HEK293 (cell line): ENCODE data around the gene HSPBAP1.

Experiments
- CTCF ChIA-PET: fragments of 350-600 bp; formaldehyde crosslinking; extraction: SDS; loops from one replicate; lab custom pipeline; 2021; ENCODE audit warnings: antibody characterized with exemption; lab: Yijun Ruan, JAX
- POLR2A ChIA-PET: fragments of 300-600 bp; formaldehyde crosslinking; extraction: SDS; loops from one replicate; lab custom pipeline; 2020; ENCODE audit warnings: antibody characterized with exemption, inconsistent platforms; lab: Yijun Ruan, JAX
- H3K27ac ChIP-seq: fragments of 200-500 bp; sonication (Bioruptor generic); 2 replicates; pipeline ENCODE4 v1.5.1; 2014; ENCODE audit warnings: low read depth, low read length, control low read depth, inconsistent platforms; ENCODE audit errors: extremely low read depth
- H3K36me3 ChIP-seq, 2 experiments: fragments of 200-500 bp in 1 of 2; sonication (Bioruptor generic) in 1 of 2; 1 replicate in 1 of 2; 2 replicates in 1 of 2; pipeline ENCODE4 v1.5.1; 2014 to 2017; ENCODE audit warnings: inconsistent platforms in 2 of 2, low read length in 2 of 2; ENCODE audit not compliant: control insufficient read depth in 2 of 2, insufficient read depth in 1 of 2
- H3K4me1 ChIP-seq: fragments of 200-500 bp; sonication (Bioruptor generic); 2 replicates; pipeline ENCODE4 v1.5.1; 2014; ENCODE audit warnings: mild to moderate bottlenecking, low read length, inconsistent platforms; ENCODE audit not compliant: control insufficient read depth, insufficient read depth
- H3K4me3 ChIP-seq: 2 replicates; pipeline ENCODE4 v1.5.1; 2011; ENCODE audit warnings: low read depth, mild to moderate bottlenecking, control low read depth, low read length, moderate library complexity
- H3K9me3 ChIP-seq: fragments of 200-500 bp; sonication (Bioruptor generic); 2 replicates; pipeline ENCODE4 v1.5.1; 2014; ENCODE audit warnings: low read depth, low read length, inconsistent platforms; ENCODE audit not compliant: control insufficient read depth, insufficient read depth
- BCL11B ChIP-seq: fragments of 450-650 bp; formaldehyde crosslinking; IDR thresholded peaks from 2 replicates; pipeline ENCODE4 v1.5.1; 2016; ENCODE audit warnings: low read depth, missing biosample characterization, missing genetic modification characterization
- OVOL3 ChIP-seq: fragments of 450-650 bp; formaldehyde crosslinking; IDR thresholded peaks from 2 replicates; pipeline ENCODE4 v1.5.1; 2016; ENCODE audit warnings: missing biosample characterization, missing genetic modification characterization
- RBAK ChIP-seq: fragments of 450-650 bp; formaldehyde crosslinking; IDR thresholded peaks from 2 replicates; pipeline ENCODE4 v1.5.1; 2016; ENCODE audit warnings: missing biosample characterization, missing genetic modification characterization
- REPIN1 ChIP-seq: fragments of 450-650 bp; formaldehyde crosslinking; IDR thresholded peaks from 2 replicates; pipeline ENCODE4 v1.5.1; 2017; ENCODE audit warnings: missing biosample characterization, missing genetic modification characterization, low read depth
- YY1 ChIP-seq: fragments of 450-650 bp; formaldehyde crosslinking; IDR thresholded peaks from 2 replicates; pipeline ENCODE4 v1.5.1; 2018; ENCODE audit warnings: missing biosample characterization, missing genetic modification characterization
- ZBTB48 ChIP-seq: fragments of 450-650 bp; formaldehyde crosslinking; IDR thresholded peaks from 2 replicates; pipeline ENCODE4 v1.5.1; 2016; ENCODE audit warnings: missing biosample characterization, missing genetic modification characterization
- ZFP3 ChIP-seq: fragments of 450-650 bp; formaldehyde crosslinking; IDR thresholded peaks from 2 replicates; pipeline ENCODE4 v1.5.1; 2016; ENCODE audit warnings: low read depth, missing biosample characterization, missing genetic modification characterization
- ZFP69B ChIP-seq: fragments of 450-650 bp; formaldehyde crosslinking; IDR thresholded peaks from 2 replicates; pipeline ENCODE4 v1.5.1; 2016; ENCODE audit warnings: missing biosample characterization, missing genetic modification characterization
- ZNF114 ChIP-seq: fragments of 450-650 bp; formaldehyde crosslinking; IDR thresholded peaks from 2 replicates; pipeline ENCODE4 v1.5.0; 2017; ENCODE audit warnings: missing biosample characterization, missing genetic modification characterization
- ZNF121 ChIP-seq: fragments of 450-650 bp; formaldehyde crosslinking; IDR thresholded peaks from 2 replicates; pipeline ENCODE4 v1.5.1; 2016; ENCODE audit warnings: missing biosample characterization, missing genetic modification characterization
- ZNF175 ChIP-seq: fragments of 450-650 bp; formaldehyde crosslinking; IDR thresholded peaks from 2 replicates; pipeline ENCODE4 v1.5.1; 2016; ENCODE audit warnings: missing biosample characterization, missing genetic modification characterization
- ZNF585B ChIP-seq: fragments of 450-650 bp; formaldehyde crosslinking; IDR thresholded peaks from 2 replicates; pipeline ENCODE4 v1.5.1; 2016; ENCODE audit warnings: missing biosample characterization, missing genetic modification characterization
- ZNF658 ChIP-seq: fragments of 450-650 bp; formaldehyde crosslinking; IDR thresholded peaks from 2 replicates; pipeline ENCODE4; 2016; ENCODE audit warnings: missing biosample characterization, missing genetic modification characterization
- ZNF768 ChIP-seq: fragments of 450-650 bp; formaldehyde crosslinking; IDR thresholded peaks from 2 replicates; pipeline ENCODE4 v1.5.1; 2018; ENCODE audit warnings: missing biosample characterization, mild to moderate bottlenecking, missing genetic modification characterization
- ZNF776 ChIP-seq: fragments of 450-650 bp; formaldehyde crosslinking; IDR thresholded peaks from 2 replicates; pipeline ENCODE4 v1.5.0; 2017; ENCODE audit warnings: missing biosample characterization, missing genetic modification characterization, borderline replicate concordance
- TF ChIP-seq, protein P1 (sequence below): fragments of 450-650 bp; formaldehyde crosslinking; IDR thresholded peaks from 2 replicates; pipeline ENCODE4 v1.5.1; 2017; ENCODE audit warnings: missing biosample characterization, mild to moderate bottlenecking, missing genetic modification characterization, moderate library complexity
- TF ChIP-seq, protein P2 (sequence below): fragments of 450-650 bp; formaldehyde crosslinking; IDR thresholded peaks from 2 replicates; pipeline ENCODE4 v1.5.1; 2016; ENCODE audit warnings: missing biosample characterization, missing genetic modification characterization
- TF ChIP-seq, protein P3 (sequence below): fragments of 450-650 bp; formaldehyde crosslinking; IDR thresholded peaks from 2 replicates; pipeline ENCODE4 v1.5.1; 2016; ENCODE audit warnings: missing biosample characterization, missing genetic modification characterization

The HSPBAP1 gene

DNA sequence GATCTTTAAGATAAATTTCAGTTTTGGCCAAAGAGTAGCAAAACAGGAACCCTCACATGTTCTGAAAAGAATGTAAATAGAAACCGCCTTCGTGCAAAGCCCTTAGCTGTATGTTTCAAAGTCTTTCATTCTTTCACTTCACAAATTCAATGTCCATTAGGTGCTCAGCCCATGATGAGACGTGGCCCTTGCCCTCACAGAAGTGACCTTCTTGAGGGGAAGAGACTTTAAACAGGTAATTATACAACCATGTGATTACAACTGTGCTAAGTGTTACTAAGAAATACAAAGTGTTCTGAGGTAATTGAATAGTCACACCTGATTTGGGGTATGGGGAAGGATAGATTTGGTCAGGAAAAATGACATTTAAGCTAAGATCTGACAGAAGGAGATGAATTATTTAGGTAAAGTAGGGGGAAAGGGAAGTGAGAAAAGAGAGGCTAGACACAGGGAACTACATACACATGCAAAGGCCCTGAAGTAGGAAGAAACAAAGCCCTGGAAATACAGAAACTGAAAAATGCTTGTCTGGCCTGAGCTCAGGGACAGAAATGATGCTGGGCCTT, 19.6 kb downstream of the HSPBAP1 start:
- H3K36me3 ChIP-seq = peaks cover 0 to 5% of the 10 kb centered on the region in 2 experiments; a peak in 1 of 3 replicates
- H3K9me3 ChIP-seq = no peaks in the 10 kb centered on the region
- ChIA-PET POLR2A (no interaction called here), CTCF (interaction anchor here (0.5 to 1.1 kb wide), 3 partner anchors 18 to 406 kb away, joined by 3 read pairs; no protein-coding TSS in a partner anchor)
- TF ChIP-seq REPIN1 (tag by site-specific recombination) (no peak), RBAK (tag by site-specific recombination) (no peak), ZNF175 (tag by site-specific recombination) (no peak), ZFP3 (no peak), ZNF585B (no peak), ZNF768 (tag by site-specific recombination) (no peak), ZNF658 (tag by site-specific recombination) (no peak), BCL11B (tag by site-specific recombination) (no peak), ZBTB48 (no peak), YY1 (tag by site-specific recombination) (no peak), ZNF776 (tag by site-specific recombination) (no peak), ZNF114 (tag by site-specific recombination) (no peak), OVOL3 (tag by site-specific recombination) (no peak)
- TF ChIP-seq, protein P1, sequence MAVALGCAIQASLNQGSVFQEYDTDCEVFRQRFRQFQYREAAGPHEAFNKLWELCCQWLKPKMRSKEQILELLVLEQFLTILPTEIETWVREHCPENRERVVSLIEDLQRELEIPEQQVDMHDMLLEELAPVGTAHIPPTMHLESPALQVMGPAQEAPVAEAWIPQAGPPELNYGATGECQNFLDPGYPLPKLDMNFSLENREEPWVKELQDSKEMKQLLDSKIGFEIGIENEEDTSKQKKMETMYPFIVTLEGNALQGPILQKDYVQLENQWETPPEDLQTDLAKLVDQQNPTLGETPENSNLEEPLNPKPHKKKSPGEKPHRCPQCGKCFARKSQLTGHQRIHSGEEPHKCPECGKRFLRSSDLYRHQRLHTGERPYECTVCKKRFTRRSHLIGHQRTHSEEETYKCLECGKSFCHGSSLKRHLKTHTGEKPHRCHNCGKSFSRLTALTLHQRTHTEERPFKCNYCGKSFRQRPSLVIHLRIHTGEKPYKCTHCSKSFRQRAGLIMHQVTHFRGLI = no peak
- TF ChIP-seq, protein P2, sequence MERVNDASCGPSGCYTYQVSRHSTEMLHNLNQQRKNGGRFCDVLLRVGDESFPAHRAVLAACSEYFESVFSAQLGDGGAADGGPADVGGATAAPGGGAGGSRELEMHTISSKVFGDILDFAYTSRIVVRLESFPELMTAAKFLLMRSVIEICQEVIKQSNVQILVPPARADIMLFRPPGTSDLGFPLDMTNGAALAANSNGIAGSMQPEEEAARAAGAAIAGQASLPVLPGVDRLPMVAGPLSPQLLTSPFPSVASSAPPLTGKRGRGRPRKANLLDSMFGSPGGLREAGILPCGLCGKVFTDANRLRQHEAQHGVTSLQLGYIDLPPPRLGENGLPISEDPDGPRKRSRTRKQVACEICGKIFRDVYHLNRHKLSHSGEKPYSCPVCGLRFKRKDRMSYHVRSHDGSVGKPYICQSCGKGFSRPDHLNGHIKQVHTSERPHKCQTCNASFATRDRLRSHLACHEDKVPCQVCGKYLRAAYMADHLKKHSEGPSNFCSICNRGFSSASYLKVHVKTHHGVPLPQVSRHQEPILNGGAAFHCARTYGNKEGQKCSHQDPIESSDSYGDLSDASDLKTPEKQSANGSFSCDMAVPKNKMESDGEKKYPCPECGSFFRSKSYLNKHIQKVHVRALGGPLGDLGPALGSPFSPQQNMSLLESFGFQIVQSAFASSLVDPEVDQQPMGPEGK (tag by site-specific recombination) = no peak
- TF ChIP-seq, protein P3, sequence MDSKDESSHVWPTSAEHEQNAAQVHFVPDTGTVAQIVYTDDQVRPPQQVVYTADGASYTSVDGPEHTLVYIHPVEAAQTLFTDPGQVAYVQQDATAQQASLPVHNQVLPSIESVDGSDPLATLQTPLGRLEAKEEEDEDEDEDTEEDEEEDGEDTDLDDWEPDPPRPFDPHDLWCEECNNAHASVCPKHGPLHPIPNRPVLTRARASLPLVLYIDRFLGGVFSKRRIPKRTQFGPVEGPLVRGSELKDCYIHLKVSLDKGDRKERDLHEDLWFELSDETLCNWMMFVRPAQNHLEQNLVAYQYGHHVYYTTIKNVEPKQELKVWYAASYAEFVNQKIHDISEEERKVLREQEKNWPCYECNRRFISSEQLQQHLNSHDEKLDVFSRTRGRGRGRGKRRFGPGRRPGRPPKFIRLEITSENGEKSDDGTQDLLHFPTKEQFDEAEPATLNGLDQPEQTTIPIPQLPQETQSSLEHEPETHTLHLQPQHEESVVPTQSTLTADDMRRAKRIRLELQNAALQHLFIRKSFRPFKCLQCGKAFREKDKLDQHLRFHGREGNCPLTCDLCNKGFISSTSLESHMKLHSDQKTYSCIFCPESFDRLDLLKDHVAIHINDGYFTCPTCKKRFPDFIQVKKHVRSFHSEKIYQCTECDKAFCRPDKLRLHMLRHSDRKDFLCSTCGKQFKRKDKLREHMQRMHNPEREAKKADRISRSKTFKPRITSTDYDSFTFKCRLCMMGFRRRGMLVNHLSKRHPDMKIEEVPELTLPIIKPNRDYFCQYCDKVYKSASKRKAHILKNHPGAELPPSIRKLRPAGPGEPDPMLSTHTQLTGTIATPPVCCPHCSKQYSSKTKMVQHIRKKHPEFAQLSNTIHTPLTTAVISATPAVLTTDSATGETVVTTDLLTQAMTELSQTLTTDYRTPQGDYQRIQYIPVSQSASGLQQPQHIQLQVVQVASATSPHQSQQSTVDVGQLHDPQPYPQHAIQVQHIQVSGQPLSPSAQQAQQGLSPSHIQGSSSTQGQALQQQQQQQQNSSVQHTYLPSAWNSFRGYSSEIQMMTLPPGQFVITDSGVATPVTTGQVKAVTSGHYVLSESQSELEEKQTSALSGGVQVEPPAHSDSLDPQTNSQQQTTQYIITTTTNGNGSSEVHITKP (tag by site-specific recombination) = no peak
- H3K27ac ChIP-seq = no peak overlapping the region
- H3K4me3 ChIP-seq = no peak overlapping the region
- H3K4me1 ChIP-seq = no peaks in the 10 kb centered on the region

DNA sequence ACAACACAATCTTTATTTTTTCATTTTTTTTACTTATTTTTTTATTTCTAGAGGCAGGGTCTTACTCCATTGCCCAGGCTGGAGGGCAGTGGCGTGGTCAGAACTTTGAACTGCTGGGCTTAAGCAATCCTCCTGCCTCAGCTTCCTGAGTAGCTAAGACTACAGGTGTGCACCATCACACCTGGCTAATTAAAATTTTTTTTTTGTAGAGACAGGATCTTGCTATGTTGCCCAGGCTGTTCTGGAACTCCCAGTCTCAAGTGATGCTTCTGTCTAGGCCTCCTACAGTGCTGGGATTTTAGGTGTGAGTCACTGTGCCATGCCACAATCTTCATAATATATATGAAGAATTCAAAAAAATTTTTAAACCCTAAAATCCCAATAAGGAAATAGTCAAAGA, 20.8 kb downstream of the HSPBAP1 start:
- POLR2A ChIA-PET = no interaction called here

More for the DNA sequence above, 20.8 kb downstream of the HSPBAP1 start:
- CTCF ChIA-PET = no interaction called here
- no peaks in the 10 kb centered on the region for H3K9me3 ChIP-seq
- no peak overlapping the region for H3K27ac ChIP-seq
- H3K4me1 ChIP-seq = no peaks in the 10 kb centered on the region
- H3K4me3 ChIP-seq = no peak overlapping the region
- TF ChIP-seq ZNF121 (tag by site-specific recombination) = peak; percentile 73
- no peak for TF ChIP-seq ZFP69B
- H3K36me3 ChIP-seq = peaks cover 0 to 5% of the 10 kb centered on the region in 2 experiments; a peak in 1 of 3 replicates
